ENCODE results near the gene KLHL17.

The KLHL17 gene

DNA sequence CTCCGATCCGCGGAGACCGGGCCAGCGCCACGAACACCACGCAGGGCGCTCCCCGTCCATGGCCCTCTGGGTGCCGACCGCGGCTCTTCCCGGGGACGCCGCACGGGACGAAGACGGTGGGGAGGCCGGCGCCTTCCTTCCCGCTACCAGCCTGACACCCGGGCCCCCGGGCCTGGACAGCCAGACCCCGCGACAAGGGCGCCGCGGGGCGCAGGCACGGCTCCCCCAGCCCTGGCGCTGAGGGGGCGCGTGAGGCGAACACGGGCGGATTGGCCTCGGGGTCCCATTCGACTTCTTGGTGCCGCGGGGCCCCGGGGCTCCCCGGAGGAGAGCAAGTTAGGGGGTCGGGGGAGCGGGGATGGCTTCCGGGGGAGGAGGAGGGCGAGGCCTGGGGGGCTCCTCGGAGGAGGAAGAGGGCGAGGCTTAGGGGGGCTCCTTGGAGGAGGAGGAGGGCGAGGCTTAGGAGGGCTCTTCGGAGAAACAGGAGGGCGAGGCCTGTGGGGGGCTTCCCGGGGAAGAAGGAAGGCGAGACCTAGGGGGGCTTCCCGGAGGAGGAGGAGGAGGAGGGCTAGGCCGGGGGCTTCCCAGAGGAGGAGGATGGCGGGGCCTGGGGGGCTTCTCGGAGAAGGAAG is 537 bp upstream of the KLHL17 start:
- WGBS (ENCODE audit: insufficient coverage), result 22% methylated on average over 26 of the region's 57 CpGs
- ChIA-PET POLR2A (no interaction called here), CTCF (interaction anchor here (1.4 kb wide), 1 partner anchor 53 kb away, joined by 3 read pairs; no protein-coding TSS in a partner anchor)
- H3K27ac ChIP-seq (ENCODE audit: insufficient read depth in 1 of 2, low read depth in 1 of 2, low read length in 2 of 2, poor library complexity in 1 of 2, severe bottlenecking in 2 of 2), result peak overlapping the region in 1 of 2 experiments; percentile 49
- DNase-seq, result no peak
- no peaks in the 10 kb centered on the region for H3K9me3 ChIP-seq (ENCODE audit: control extremely low read depth in 1 of 5, control insufficient read depth in 4 of 5, insufficient read depth in 2 of 5, low read depth in 1 of 5, low read length in 4 of 5)
- peaks cover 0 to 23% (median 2%) of the 10 kb centered on the region in 5 experiments for H3K27me3 ChIP-seq (replicated peaks in 2 of 5; ENCODE audit: control insufficient read depth in 4 of 5, insufficient read depth in 5 of 5, low read length in 4 of 5)
- peaks cover 0 to 25% (median 14%) of the 10 kb centered on the region in 4 experiments for H3K36me3 ChIP-seq (ENCODE audit: control insufficient read depth in 4 of 4, insufficient read depth in 4 of 4, low read length in 3 of 4)
- peaks cover 0 to 49% (median 33%) of the 10 kb centered on the region in 4 experiments for H3K4me1 ChIP-seq (ENCODE audit: control extremely low read depth in 1 of 4, control insufficient read depth in 4 of 4, insufficient read depth in 4 of 4, low read length in 3 of 4)
- peak overlapping the region in 4 of 7 experiments; percentile 66 to 93 (median 72) for H3K4me3 ChIP-seq (ENCODE audit: control insufficient read depth in 1 of 7, extremely low read depth in 1 of 7, insufficient read depth in 4 of 7, low read depth in 2 of 7, low read length in 6 of 7)

GRCh38 chr1:961132-961669 is 817 bp downstream of the KLHL17 start:
- CTCF ChIA-PET, result no interaction called here
- peaks cover 0 to 12% (median 4%) of the 10 kb centered on the region in 4 experiments for H3K36me3 ChIP-seq (ENCODE audit: control insufficient read depth in 4 of 4, insufficient read depth in 4 of 4, low read length in 3 of 4)
- H3K4me1 ChIP-seq (ENCODE audit: control extremely low read depth in 1 of 4, control insufficient read depth in 4 of 4, insufficient read depth in 4 of 4, low read length in 3 of 4), result peaks cover 0 to 43% (median 38%) of the 10 kb centered on the region in 4 experiments

GRCh38 chr1:962381-963300 is 2.3 kb downstream of the KLHL17 start:
- ChIA-PET CTCF (interaction anchor here (0.6 kb wide), 1 partner anchor 18 kb away, joined by 4 read pairs; no protein-coding TSS in a partner anchor), POLR2A (no interaction called here)
- WGBS (ENCODE audit: insufficient coverage), result 97% methylated on average over 55 of the region's 57 CpGs
- no peak overlapping the region for H3K27ac ChIP-seq (ENCODE audit: insufficient read depth in 1 of 2, low read depth in 1 of 2, low read length in 2 of 2, poor library complexity in 1 of 2, severe bottlenecking in 2 of 2)
- peaks cover 0 to 3% (median 0%) of the 10 kb centered on the region in 4 experiments for H3K36me3 ChIP-seq (ENCODE audit: control insufficient read depth in 4 of 4, insufficient read depth in 4 of 4, low read length in 3 of 4)
- H3K9me3 ChIP-seq (ENCODE audit: control extremely low read depth in 1 of 5, control insufficient read depth in 4 of 5, insufficient read depth in 2 of 5, low read depth in 1 of 5, low read length in 4 of 5), result no peaks in the 10 kb centered on the region
- peaks cover 0 to 48% (median 43%) of the 10 kb centered on the region in 4 experiments for H3K4me1 ChIP-seq (ENCODE audit: control extremely low read depth in 1 of 4, control insufficient read depth in 4 of 4, insufficient read depth in 4 of 4, low read length in 3 of 4)
- H3K27me3 ChIP-seq (replicated peaks in 2 of 5; ENCODE audit: control insufficient read depth in 4 of 5, insufficient read depth in 5 of 5, low read length in 4 of 5), result peaks cover 0 to 51% (median 8%) of the 10 kb centered on the region in 5 experiments
- no peak overlapping the region for H3K4me3 ChIP-seq (ENCODE audit: control insufficient read depth in 1 of 7, extremely low read depth in 1 of 7, insufficient read depth in 4 of 7, low read depth in 2 of 7, low read length in 6 of 7)
- no peak for DNase-seq

More at GRCh38 chr1:961132-961669, 817 bp downstream of the KLHL17 start:
- POLR2A ChIA-PET, result no interaction called here
- Histone ChIP-seq H3K27ac (ENCODE audit: insufficient read depth in 1 of 2, low read depth in 1 of 2, low read length in 2 of 2, poor library complexity in 1 of 2, severe bottlenecking in 2 of 2) (no peak overlapping the region), H3K27me3 (replicated peaks in 2 of 5; ENCODE audit: control insufficient read depth in 4 of 5, insufficient read depth in 5 of 5, low read length in 4 of 5) (peaks cover 0 to 37% (median 4%) of the 10 kb centered on the region in 5 experiments), H3K4me3 (ENCODE audit: control insufficient read depth in 1 of 7, extremely low read depth in 1 of 7, insufficient read depth in 4 of 7, low read depth in 2 of 7, low read length in 6 of 7) (peak overlapping the region; percentile 34 to 76 (median 66)), H3K9me3 (ENCODE audit: control extremely low read depth in 1 of 5, control insufficient read depth in 4 of 5, insufficient read depth in 2 of 5, low read depth in 1 of 5, low read length in 4 of 5) (no peaks in the 10 kb centered on the region)
- peak in 1 of 3 donors; percentile 40 for DNase-seq
- 44% methylated on average over 46 of the region's 56 CpGs for WGBS (ENCODE audit: insufficient coverage)

- Histone ChIP-seq H3K27me3 (replicated peaks in 2 of 5; ENCODE audit: control insufficient read depth in 4 of 5, insufficient read depth in 5 of 5, low read length in 4 of 5) (peaks cover 0 to 58% (median 13%) of the 10 kb centered on the region in 5 experiments), H3K36me3 (ENCODE audit: control insufficient read depth in 4 of 4, insufficient read depth in 4 of 4, low read length in 3 of 4) (peaks cover 0 to 3% (median 0%) of the 10 kb centered on the region in 4 experiments), H3K9me3 (ENCODE audit: control extremely low read depth in 1 of 5, control insufficient read depth in 4 of 5, insufficient read depth in 2 of 5, low read depth in 1 of 5, low read length in 4 of 5) (no peaks in the 10 kb centered on the region), H3K4me1 (ENCODE audit: control extremely low read depth in 1 of 4, control insufficient read depth in 4 of 4, insufficient read depth in 4 of 4, low read length in 3 of 4) (peaks cover 0 to 42% (median 37%) of the 10 kb centered on the region in 4 experiments), H3K4me3 (ENCODE audit: control insufficient read depth in 1 of 7, extremely low read depth in 1 of 7, insufficient read depth in 4 of 7, low read depth in 2 of 7, low read length in 6 of 7) (no peak overlapping the region), H3K27ac (ENCODE audit: insufficient read depth in 1 of 2, low read depth in 1 of 2, low read length in 2 of 2, poor library complexity in 1 of 2, severe bottlenecking in 2 of 2) (no peak overlapping the region)
- ChIA-PET CTCF (no interaction called here), POLR2A (no interaction called here)
- DNase-seq, result no peak
- 94% methylated on average over 16 of the region's 16 CpGs for WGBS (ENCODE audit: insufficient coverage)
Observed at GRCh38 chr1:963301-963651, 2.9 kb downstream of the KLHL17 start.

DNA sequence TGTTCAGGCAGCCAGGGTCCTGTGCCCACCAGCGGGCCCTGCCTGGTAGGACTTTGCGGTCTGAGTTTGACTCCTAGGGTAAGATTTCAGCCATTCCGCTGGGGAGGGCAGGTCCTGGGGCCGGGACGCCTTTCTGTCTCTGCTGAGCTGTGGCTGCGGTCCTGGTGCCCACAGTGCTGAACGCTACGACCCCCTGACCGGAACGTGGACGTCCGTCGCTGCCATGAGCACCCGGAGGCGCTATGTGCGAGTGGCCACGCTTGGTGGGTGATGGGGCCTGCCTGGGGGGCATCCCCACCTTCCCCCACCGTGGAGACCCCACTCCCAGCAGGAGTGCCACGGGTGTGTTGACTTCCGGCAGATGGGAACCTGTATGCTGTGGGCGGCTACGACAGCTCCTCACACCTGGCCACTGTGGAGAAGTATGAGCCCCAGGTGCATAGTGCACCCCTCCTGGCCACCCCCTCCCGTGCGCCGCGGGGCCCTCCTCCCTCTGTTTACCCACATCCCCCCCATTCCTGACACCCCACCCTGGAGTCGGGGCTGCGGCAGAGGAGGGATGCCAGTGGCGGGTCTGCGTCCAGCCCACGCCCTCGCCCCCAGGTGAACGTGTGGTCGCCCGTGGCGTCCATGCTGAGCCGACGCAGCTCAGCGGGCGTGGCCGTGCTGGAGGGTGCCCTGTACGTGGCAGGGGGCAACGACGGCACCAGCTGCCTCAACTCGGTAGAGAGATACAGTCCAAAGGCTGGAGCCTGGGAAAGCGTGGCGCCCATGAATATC is 3.6 kb downstream of the KLHL17 start:
- Histone ChIP-seq H3K27me3 (replicated peaks in 2 of 5; ENCODE audit: control insufficient read depth in 4 of 5, insufficient read depth in 5 of 5, low read length in 4 of 5) (peaks cover 0 to 64% (median 13%) of the 10 kb centered on the region in 5 experiments), H3K36me3 (ENCODE audit: control insufficient read depth in 4 of 4, insufficient read depth in 4 of 4, low read length in 3 of 4) (peaks cover 0 to 3% (median 0%) of the 10 kb centered on the region in 4 experiments), H3K27ac (ENCODE audit: insufficient read depth in 1 of 2, low read depth in 1 of 2, low read length in 2 of 2, poor library complexity in 1 of 2, severe bottlenecking in 2 of 2) (no peak overlapping the region), H3K4me1 (ENCODE audit: control extremely low read depth in 1 of 4, control insufficient read depth in 4 of 4, insufficient read depth in 4 of 4, low read length in 3 of 4) (peaks cover 0 to 36% (median 33%) of the 10 kb centered on the region in 4 experiments), H3K9me3 (ENCODE audit: control extremely low read depth in 1 of 5, control insufficient read depth in 4 of 5, insufficient read depth in 2 of 5, low read depth in 1 of 5, low read length in 4 of 5) (no peaks in the 10 kb centered on the region), H3K4me3 (ENCODE audit: control insufficient read depth in 1 of 7, extremely low read depth in 1 of 7, insufficient read depth in 4 of 7, low read depth in 2 of 7, low read length in 6 of 7) (no peak overlapping the region)
- CTCF ChIA-PET, result no interaction called here
- 96% methylated on average over 38 of the region's 47 CpGs for WGBS (ENCODE audit: insufficient coverage)
- no peak for DNase-seq
- POLR2A ChIA-PET, result no interaction called here

- peaks cover 0 to 2% (median 0%) of the 10 kb centered on the region in 5 experiments for H3K9me3 ChIP-seq (ENCODE audit: control extremely low read depth in 1 of 5, control insufficient read depth in 4 of 5, insufficient read depth in 2 of 5, low read depth in 1 of 5, low read length in 4 of 5)
- peaks cover 0 to 3% (median 0%) of the 10 kb centered on the region in 4 experiments for H3K36me3 ChIP-seq (ENCODE audit: control insufficient read depth in 4 of 4, insufficient read depth in 4 of 4, low read length in 3 of 4)
- no peak for DNase-seq
- H3K4me1 ChIP-seq (ENCODE audit: control extremely low read depth in 1 of 4, control insufficient read depth in 4 of 4, insufficient read depth in 4 of 4, low read length in 3 of 4), result peaks cover 0 to 32% (median 29%) of the 10 kb centered on the region in 4 experiments
- H3K4me3 ChIP-seq (ENCODE audit: control insufficient read depth in 1 of 7, extremely low read depth in 1 of 7, insufficient read depth in 4 of 7, low read depth in 2 of 7, low read length in 6 of 7), result no peak overlapping the region
- peaks cover 0 to 68% (median 16%) of the 10 kb centered on the region in 5 experiments for H3K27me3 ChIP-seq (replicated peaks in 2 of 5; ENCODE audit: control insufficient read depth in 4 of 5, insufficient read depth in 5 of 5, low read length in 4 of 5)
- WGBS (ENCODE audit: insufficient coverage), result 90% methylated on average over 26 of the region's 51 CpGs
- H3K27ac ChIP-seq (ENCODE audit: insufficient read depth in 1 of 2, low read depth in 1 of 2, low read length in 2 of 2, poor library complexity in 1 of 2, severe bottlenecking in 2 of 2), result no peak overlapping the region
- CTCF ChIA-PET, result no interaction called here
- POLR2A ChIA-PET, result no interaction called here
Observed at GRCh38 chr1:964691-965525, 4.5 kb downstream of the KLHL17 start.

Measured in common myeloid progenitor, CD34-positive (primary cell).